GM19035 (cell line): Measurements from ENCODE around the gene NT5C.

Experiments used
- ATAC-seq: cut with Tn5 transposase; IDR thresholded peaks from one replicate; pipeline ENCODE4 v1.9.1; 2021; ENCODE audit not compliant: unreplicated experiment

The NT5C gene

DNA sequence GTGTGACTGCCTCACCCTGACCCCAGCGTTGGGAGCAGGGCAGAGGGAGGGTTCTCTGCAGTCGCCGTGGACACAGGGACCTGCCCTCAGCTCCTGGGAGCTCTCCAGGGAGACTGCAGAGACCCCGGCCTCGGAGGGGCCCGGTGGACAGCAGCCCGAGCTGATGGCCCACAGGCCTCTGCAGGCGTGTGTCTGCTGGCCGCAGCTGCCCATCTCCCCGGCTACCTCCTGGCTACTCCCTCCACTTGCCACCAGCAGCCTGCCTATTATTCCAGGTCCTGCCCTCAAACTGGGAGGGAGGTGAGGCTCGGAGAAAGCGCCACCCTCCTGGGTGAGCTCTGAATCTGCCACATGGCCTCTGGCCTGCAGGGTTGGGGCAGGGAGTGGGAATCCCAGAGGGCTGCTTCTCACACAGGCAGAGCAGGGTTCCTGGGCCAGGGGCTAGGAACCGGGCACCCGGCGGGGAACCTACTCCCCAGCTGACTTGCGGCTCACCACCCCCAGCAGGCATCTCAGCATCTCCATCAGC is 36.6 kb downstream of the NT5C start:
- no peak for ATAC-seq

DNA sequence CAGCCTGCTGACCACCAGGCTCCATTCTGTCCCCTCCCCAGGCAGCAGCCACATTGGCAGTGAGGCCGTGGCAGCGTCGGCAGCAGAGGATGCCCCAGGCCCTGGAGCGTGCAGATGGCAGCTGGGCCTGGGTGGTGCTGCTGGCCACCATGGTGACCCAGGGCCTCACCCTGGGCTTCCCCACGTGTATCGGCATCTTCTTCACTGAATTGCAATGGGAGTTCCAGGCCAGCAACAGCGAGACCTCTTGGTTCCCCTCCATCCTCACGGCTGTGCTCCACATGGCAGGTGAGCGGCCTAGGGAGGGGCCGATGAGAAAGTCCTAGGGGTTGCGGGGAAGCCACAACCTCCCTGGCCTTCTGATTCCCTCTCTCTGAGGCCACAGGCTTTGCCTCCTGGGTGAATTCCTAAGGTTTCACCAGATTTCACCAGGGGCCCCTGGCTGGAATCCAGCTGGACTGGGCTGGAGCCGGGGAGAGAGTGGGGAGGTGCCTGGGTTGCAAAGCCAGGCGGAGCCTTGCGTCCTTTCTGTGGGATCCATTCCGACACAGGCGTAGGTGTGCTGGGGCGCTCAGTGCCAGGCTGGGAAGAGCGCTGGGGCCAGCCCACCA is 37.9 kb downstream of the NT5C start:
- ATAC-seq: no peak

DNA sequence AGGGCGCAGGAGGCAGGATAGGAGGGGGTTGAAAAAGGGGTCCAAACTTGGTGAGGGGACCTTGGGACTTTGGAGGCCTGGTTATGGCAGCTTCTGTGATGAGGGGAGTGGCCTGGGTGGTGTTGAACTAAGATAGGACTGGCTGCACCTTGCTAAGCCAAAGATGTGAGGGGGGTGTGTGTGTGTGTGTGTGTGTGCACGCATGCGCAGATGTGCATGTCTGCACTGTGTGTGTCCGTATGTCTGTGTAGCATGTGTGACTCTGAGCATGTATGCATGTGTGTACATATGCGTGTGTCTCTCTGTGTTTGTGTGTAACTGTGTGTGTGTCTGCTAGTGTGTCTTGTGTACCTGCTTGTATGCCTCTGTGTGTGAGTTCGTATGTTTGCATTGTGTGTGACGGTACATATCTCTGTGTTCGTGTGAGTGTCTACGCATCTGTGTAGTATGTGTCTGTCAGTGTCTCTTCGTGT is 39.7 kb downstream of the NT5C start:
- ATAC-seq: no peak

DNA sequence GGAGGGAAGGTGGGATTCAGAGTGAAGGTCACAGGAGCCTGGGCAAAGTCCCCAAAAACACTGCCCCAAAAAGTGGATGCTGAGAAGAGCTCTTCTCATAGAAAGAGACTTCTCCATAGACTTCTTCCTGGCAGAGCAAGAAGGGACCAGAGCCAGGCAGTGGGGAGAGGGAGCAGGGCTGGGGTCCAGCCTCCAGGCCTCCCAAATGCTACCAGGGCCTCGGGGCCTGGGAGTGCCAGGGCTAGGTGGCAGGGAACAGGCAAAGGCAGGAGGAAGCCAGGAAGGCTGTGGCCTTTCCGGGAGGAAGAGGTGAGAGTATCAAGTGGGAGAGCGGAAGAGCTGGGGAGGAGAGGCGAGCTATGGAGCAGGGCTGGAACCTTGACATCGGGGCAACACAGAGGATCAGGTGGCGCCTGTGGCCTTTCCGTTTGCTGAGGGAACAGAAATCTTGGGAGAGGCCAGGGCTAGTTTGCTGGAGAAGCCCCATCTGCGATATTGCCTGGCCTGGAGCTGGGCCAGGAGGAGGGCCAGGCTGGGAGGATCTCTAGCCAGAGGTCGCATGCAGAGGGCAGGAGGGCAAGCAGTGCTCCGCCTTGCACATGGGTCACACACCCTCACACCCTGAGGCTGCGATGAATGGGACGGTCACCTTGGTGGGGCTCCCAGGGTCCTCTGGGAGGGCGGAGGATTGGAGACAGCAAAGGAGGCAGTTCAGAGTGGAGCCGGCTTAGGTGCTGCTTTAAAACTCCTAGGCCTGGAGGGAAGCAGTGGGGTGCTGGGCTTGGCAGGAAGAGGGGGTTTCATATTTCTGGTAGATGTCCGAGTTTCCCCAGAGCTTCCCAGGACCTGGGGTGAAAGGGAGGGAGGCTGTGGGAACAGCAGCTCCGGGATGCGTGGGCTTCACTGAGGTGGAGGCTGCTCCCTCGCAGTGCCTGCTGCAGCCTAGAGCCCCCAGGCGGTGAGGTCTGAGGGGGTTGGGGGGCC is 40.4 kb downstream of the NT5C start:
- no peak for ATAC-seq

DNA sequence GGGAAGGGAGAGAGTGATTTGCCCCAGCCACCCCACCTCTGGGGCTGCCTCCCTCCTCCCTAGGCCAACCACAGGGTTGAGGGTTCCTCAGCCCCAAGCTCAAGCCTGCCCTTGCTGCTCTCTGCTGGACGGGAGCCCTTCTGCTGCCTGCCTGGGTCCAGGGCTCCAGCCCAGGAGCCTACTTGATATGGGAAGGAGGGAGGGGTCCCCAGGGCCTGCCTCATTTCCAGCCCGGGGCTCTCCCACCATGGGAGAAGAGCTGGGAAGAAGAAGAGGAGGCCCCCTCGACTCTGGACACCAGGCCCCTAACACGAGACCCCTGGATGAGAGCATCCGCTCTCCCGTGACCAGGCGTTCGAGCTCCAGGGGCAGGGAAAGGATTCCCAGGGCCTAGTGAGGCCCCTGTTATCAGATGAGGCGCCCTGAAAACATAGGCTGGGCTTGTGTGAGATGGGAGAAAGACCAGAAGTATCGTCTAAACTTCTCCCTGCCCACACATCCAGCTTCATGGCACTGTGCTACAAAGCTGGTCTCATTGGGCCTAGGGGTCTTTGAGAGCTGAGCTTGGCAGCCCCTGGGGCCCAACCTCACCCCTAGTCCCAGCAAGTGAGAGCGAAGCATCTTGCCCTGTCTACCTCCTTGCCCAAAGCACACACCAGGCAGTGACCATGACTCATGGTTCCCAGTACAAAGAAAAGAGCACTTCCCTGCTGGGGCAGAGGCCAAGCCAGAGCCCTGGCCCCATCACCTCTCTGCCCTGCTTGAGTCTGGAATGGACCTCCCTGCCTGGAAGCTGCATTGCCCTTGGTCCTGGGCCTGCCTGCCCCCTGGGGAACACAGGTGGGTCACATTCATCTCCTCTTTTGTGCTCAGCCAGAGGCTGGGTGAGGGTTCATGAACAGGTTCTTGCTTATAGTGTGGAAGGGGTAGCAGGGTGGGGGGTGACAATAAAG is 42.8 kb downstream of the NT5C start:
- no peak for ATAC-seq

DNA sequence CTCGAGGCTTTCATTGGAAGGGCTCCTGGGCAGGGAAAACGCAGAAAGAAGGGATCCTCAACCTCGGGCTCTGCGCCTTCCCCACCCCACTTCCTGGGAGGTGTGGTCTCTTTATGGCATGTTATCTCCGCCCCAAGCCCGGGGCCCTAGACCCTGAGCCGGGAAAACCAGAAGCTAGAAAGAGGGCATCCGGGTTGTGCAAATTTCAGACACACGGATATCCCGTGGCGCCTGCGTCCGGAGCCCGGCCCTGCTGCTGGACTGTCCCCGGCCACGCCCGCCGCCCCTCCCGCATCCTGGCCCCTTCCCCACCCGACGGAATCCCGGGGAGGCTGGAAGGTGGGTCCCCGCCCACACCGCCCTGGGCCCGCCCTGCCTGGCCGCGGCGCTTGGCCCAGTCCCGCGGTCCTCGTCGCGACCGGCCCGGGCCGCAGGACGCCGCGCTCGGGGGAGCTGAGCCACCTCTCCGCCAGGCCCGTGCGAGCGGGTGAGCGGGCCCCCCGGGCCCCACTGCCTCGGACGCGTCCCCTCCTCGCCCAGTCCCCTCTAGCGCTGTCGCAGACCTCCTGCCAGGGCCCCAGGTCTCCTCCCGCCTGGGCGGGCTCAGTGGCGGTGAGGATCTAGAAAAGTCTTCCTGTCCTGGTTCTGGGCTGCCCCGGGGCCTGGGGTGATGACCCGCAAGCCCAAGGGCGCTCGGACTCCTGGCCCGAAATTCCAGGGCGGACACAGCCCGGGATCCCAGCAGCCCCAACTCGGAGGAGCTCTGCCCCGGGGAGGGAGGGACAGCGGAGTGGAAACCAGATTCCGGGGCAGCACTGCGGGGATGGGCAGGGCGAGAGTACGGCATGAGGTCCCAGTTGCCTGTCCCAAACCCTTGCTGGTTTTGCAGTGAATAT is 43.7 kb downstream of the NT5C start, which contains the start of gene SLC16A5:
Gene SLC16A5, plus strand, starts transcription at position 397 of the 896 bp plus-strand sequence. CDS start 5,683 bp downstream, outside the sequence.
- no peak for ATAC-seq

DNA sequence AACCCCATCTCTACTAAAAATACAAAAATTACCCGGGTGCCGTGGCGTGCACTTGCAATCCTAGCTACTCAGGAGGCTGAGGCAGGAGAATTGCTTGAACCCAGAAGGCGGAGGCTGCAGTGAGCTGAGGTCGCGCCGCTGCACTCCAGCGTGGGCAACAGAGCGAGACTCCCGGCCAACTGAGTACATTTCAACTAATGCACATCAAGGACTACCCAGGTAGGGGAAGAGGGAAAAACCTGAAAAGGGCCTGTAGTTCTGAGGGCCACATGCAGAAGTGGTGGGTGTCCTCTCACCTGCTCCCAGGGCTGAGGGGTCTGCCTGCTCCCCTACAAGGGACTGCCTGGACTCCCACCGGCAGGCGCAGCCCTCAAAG is 44.4 kb downstream of the NT5C start:
- no peak for ATAC-seq

DNA sequence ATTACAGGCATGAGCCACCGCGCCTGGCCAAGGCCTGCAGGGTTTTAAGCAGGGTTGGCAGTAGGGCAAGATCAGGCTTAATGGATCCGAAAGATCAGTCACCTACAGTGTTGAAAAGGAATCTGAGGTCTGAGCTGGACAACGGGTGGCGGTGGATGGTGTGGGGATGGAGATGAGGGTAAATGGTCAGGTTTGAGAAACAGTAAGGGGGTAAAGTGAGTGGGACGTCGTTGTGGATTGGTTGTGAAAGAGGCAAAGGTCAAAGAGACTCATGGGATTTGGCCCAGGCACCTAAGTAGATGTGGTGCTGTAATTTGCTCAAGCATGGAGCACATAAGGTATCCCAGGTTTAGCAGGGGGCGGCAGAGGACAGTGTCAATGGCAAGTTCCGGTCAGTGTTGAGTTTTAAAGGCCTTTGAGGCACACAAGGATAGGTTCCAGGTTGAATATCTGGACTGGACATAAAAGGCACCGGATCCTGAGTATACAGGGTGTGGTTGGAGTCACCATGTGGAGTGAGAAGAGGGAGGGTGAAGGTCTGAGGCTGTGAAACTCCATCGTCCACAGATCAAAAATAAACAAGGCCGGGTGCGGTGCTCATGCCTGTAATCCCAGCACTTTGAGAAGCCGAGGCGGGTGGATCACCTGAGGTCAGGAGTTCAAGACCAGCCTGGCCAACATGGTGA is 44.9 kb downstream of the NT5C start:
- ATAC-seq: no peak

DNA sequence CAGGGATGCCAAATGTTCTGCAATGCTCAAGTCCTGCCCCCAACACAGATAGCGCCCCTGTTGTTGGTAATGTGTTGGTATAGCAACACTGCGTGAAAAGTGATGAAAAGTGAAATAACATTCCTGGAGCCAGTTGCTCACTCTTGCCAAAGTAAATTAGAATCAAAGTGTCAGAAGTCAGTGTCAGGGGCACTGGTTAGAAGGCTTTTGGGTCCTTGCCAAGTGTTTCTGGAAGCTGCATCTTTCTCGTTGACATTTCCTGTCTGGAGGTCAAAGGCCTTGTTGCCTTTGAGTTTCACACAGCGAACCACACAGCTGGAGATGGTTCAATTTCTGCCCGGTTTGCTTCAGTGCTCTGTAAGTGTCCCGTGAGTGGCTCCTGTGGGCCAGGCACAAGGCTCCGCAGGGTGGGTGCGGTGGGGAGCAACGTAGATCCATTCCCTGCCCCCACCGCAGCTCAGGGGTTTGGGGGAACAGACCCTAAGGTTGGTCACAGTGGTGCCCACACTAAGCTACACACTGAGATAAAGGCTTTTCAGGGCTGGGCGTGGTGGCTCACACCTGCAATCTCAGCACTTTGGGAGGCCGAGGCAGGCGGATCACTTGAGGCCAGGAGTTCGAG is 47.4 kb downstream of the NT5C start:
- ATAC-seq: no peak

DNA sequence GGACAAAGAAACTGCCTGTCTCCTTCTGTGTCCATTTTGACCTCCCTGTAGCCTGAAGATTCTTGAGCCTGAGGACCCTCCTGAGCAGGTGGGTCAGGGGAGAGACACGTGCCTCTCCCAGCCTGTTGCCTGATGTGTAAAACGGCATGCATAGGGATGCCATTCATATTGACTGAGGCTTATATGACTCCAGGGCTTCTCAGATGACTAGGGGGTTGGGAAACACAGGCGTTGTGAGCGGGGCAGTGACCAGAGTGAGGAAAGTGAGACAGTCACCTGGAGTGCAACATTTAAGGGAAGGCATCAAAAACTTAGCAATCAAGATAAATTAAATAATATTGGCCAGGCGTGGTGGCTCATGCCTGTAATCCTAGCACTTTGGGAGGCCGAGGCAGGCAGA is 48.9 kb downstream of the NT5C start:
- no peak for ATAC-seq

DNA sequence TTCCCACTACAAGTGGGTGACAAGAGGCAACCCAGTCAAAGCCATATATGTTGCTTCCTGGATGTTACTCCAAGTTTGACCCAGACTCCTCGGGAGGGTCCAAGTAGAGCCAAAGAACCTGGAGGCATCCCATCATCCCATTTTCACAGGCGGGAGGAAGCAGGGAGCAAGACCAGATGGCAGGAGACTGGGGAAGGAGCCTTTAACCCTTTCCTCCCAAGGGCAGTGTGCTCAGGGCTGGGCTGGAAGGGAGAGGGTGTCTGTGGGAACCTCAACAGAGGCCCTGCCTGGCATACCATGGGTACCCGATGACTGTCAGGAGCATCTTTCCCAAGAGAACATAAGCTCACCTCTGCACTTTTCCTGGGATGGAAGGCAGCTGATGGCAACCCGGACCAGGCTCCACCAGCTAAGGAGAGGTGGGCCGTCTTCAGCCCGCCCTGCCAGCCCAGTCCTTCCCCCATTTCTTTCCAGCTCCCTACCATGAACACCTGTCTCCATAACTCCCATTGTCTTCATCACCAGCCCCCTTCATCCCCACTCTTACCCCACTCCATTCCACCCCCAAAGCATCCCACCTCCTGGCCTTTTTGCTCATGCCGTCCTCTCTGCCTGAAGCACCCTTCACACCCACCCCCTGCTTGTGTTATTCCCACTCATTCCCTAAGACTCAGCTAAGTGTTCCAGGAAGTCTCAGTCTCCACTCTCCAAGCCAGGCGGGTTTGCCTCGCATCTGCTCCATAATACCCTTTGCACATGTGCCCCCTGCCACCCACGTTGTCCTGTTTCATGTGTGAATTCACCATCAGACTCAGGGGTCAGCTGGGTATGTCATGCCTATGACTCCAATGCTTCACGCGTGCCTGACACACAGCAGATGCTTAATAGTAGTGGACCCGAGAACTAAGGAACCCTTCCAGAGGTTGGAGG is 49.7 kb downstream of the NT5C start:
- no peak for ATAC-seq
